LoVo (cell line): ENCODE results near the gene PARP3.
A peak's percentile ranks its signal among the peaks of the same experiment; 100 is the strongest.
"Not testable (repeated sequence)": the region's sequence is repeated elsewhere in the genome, so short reads cannot be mapped to it uniquely, and the experiment has no call there.

ENCODE experiments used
- DNase-seq: peaks from one replicate; pipeline ENCODE4 v3.0.0-alpha.2; 2016; ENCODE audit warnings: low spot score

PARP3 gene

DNA sequence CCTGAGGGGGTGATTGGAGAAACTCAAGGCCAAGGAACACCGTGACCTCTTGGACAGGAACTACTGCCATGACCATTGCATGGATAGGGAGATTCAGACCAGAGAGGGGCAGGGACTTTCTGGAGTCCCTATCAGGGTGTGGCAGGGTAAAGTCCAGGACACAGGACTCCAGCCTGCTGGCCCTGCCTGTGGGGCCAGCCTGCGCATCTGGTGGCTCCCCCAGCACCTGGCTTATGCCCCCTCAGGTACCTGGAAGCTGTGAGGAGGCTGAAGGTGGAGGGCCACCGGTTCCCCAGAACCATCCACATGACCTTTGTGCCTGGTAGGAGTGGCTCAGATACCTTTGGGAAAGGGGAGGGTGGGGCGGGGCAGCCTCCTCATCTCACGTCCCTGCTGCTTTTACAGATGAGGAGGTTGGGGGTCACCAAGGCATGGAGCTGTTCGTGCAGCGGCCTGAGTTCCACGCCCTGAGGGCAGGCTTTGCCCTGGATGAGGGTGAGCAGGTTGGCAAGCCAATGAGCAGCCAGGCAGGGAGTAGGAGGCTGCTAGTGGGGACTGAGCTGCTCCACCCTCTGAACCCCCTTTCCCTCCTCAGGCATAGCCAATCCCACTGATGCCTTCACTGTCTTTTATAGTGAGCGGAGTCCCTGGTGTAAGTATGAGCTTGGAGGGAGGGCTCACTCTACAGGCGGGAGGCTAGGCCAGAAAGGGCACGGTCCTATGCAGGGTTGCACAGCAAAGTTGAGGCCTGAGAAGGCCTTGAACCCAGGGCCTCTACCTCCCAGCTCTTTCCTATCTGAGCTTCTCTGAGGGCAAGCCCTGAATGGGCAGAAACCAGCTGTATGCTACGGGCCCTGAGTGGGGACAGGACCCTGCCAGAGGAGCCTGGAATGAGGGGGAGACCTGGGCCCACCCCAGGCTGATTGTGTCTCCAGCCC is 44.1 kb downstream of the PARP3 start:
- DNase-seq, result no peak

DNA sequence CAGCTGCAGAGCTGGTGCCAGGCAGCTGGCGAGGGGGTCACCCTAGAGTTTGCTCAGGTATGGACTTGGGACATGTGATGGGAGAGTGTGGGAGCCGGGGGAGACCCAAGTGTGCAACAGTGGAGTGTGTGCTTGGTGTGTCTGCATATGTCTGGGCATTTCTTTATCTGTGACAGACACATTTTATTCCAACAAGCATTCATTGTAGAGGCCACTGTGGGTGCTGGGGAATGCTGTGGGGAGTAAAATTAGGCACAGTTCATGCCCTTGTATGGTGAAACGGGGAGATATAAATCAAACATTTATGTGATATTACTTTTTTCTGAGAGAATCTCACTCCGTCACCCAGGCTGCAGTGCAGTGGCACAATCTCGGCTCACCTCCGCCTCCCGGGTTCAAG is 45.4 kb downstream of the PARP3 start:
- no peak for DNase-seq

DNA sequence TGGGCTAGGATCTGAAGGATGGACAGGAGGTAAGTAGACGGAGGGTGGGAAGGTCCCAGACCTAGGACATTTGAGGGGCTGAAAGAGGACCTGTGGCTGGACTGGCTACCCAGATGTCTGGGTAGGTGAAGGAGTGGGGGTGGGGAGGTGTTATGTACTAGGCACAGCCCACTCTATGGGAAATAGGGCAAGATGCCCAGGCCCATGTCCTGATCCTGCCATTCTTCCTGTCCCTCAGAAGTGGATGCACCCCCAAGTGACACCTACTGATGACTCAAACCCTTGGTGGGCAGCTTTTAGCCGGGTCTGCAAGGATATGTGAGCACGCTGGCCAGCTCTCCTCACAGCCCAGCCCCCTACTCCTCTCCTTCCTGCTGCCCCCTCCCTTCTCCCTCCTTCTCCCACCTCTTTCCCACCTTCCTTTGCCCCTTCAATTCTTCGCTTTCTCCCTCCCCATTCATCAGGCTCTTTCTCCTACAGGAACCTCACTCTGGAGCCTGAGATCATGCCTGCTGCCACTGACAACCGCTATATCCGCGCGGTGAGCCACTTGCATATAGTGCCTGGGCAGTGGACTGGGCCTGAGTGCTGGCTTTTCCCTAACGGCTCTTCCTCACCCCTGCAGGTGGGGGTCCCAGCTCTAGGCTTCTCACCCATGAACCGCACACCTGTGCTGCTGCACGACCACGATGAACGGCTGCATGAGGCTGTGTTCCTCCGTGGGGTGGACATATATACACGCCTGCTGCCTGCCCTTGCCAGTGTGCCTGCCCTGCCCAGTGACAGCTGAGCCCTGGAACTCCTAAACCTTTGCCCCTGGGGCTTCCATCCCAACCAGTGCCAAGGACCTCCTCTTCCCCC is 46.4 kb downstream of the PARP3 start:
- no peak for DNase-seq

DNA sequence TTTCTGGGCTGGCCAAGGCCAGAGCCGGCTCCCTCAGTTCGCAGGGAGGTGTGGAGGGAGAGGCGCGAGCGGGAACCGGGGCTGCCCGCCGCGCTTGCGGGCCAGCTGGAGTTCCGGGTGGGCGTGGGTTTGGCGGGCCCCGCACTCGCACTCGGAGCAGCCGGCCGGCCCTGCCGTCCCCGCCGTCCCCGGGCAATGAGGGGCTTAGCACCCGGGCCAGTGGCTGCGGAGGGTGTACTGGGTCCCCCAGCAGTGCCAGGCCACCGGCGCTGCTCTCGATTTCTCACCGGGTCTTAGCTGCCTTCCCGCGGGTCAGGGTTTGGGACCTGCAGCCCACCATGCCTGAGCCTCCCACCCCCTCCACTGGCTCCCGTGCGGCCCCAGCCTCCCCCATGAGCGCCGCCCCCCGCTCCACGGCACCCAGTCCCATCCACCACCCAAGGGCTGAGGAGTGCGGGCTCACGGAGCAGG is 48.4 kb downstream of the PARP3 start:
- DNase-seq, result not testable (repeated sequence)

DNA sequence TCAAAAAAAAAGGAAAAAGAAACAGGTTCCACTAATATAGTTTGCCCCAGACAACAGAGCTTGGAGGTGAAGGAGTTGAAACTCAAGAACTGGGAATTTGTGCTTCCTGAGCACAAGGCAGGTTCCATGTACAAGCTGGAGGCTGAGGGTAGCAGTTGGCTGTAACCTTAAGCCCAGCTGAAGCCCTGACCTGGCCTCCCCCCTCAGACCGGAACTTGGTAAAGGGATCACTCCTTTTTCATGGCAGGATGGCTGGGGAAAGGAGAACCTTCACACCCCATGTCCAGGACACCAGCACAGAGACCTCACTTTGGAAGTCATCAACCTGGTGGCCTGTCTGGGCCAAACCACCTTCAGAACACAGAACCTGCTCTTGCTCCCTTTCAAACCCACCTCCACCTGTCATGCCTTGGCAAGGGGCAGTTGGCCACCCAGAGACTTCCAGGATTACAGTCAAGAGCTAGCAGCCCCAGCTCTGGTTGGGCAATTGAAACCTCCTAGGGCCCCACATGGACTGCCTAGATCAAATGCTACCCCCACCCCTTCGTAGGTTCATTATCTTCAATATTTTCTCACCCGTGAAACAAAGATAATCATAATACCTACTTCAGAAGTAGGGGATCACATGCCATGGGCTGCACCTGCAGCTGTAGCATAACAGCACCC is 50.0 kb downstream of the PARP3 start:
- no peak for DNase-seq

DNA sequence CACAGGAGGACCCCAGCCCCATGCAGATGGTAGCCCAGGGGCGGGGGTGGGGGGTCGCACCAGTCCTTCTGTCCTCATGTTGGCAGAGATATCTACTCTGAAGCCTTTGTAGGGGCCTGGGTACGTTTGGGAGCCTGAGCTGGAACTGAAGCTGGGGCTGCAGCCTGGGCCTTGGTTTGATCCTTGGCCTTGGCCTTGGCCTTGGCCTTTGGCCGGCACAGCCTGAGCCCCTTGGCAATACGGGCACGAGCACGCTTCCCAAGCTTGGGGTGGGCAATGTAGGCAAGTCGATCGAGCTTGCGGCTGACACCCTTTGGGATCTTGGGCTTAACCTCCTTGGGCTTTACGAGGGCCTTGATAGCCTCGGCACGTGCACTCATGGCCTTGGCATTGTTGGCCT is 51.5 kb downstream of the PARP3 start:
- not testable (repeated sequence) for DNase-seq

DNA sequence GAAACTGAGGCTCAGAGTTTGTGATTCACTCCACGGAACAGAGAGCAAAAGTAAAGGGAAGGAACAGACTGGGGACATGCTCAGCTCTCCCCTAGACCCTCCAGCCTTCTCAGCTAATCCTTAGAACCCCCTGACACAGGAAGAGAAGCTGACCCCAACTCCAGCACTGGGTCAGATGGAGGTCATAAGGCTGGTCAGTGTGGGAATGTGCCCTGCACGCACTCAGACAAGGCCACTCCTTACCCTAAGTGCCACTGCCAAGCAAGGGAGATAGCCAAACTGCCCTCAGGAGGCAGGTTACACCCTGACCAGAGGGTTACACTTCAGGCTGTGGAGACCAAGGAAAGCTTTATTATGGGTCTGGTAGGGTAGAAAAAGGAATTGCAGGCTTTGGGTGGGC is 52.4 kb downstream of the PARP3 start:
- DNase-seq, result no peak

DNA sequence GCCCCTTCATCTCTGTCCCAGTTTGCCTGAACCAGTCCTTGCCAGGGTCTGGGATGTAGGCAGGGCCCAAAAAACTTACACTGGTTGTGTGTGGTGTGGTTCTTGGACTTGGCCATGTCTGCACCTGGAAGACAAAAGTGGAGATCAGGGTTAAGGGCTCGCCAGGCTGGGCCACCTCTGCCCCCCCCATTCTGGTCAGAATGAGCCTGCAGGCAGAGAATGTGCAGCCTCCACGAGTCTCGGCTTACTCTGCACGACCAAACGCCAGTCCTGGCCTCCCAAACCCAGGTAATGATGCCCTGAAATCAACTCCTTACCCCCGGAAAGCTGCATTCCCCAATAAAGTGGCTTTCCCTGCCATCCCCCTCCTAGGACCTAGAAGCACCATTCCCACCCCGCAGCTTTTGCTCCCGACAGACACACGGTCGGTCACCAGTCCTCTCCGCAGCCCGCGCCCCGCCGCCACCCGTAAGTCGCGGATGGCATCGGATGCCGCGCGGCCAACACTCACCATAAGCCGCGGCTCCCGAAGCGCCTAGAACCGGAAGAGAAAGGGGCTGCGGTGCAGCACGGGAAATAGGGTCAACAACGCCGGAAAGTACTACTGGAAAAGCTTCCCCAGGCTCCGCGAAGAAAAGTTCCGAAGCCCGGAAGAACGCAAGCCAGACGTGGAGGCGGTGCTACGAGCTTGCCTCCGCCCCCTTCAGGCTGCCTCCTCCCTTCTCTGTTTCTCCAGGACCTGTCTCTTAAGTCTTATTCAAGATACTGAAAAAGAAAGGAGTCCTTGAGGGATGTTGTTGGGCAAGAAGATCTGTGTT is 53.4 kb downstream of the PARP3 start, which contains the start of gene RPL29:
RPL29 (minus strand) TSS at position 550 of the 818 bp plus-strand sequence; CDS start at position 116, 434 bp downstream.
- DNase-seq, result peak; percentile 95

DNA sequence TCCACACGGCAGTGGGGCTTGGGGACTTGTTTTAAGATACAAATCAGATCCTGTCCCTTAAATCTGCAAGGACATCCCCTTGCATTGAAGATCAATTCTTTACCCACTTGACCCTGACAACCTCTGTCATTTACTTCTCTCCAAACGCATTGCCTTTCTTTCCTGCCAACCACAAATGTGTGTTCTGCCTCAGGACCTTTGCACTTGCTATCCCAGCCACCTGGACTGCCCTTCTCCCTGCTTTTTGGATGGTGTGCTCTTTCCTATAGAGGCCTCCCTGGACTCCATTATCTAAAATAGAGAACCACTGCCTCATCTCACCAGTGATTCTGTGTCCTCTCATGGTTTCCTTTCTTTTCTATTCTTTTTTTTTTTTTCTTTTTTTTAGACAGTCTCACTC is 55.0 kb downstream of the PARP3 start:
- no peak for DNase-seq

DNA sequence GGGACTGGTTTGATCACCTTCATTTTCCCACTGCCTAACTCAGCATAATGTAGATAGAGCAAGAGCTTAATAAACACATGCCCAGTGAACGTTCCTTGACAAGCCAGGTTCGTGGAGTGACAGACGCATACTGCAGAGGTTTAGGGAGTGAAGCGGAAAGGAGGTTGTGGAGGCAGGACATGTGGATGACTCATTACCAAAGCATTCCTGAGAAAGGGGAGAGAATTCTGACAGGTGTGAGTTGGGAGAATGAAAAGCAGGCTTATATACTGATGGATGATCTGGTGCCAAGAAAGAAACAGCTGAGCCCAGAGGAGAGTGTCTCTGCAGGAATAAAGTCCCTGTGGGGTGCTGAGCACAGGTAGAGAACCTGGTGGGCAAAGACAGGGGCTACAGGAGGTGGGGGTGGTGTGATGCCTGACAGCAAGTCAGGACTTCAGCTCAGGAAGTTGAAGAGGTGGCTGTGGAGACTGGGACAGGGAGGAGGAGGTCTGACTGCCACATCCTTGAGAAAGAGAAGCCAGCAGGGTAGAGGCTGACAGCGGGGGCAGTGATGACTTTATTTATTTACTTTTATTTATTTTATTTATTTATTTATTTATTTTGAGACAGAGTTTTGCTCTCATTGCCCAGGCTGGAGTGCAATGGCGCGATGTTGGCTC is 55.9 kb downstream of the PARP3 start:
- peak; percentile 73 for DNase-seq
